Measurements from ENCODE around the gene LAMA2.

DNA sequence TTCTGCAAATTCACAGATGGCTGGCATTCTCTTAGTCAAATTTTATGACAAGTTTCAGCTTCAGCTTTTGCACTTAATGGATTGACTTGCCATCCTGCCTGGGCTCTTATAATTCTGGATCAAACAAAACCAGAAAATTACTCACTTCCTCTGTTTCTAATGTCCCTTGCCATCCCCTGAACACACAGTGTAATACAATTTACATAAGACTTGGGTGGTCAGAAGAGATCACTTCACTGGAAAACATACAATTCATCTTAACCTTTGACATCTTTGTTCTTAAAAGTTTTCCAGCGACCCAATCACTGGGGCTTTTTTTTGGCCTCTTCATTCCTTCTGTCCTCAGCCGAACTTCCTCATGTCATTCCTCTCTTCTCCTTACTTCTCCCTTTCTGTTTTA is 628.0 kb downstream of the LAMA2 start:
- no peak for TF ChIP-seq CTCF (IDR thresholded peaks at IDR 0.05; ENCODE audit: low read length)
- no peak for TF ChIP-seq EZH2phosphoT487 (IDR thresholded peaks at IDR 0.05; ENCODE audit: low read length)
- no peak for TF ChIP-seq EZH2 (optimal IDR thresholded peaks at IDR 0.05; ENCODE audit: low read depth, low read length)
